Tibial artery (tissue), 4 donors: ENCODE results near the gene TMOD1.

ENCODE experiments used
- DNase-seq, 2 donors: peaks; one replicate each; pipeline ENCODE4 v3.0.0-alpha.2; 2019
- H3K27ac ChIP-seq, 2 donors: fragments of 200-600 bp; sonication (generic) in 1 of 2; 1 replicate in 1 of 2; 2 replicates in 1 of 2; pipeline ENCODE4 v1.5.1; 2018 to 2019; ENCODE audit warnings: mild to moderate bottlenecking in 1 of 2
- H3K27me3 ChIP-seq, 2 donors: fragments of 200-600 bp; sonication (generic) in 1 of 2; one replicate each; pipeline versions ENCODE4 v1.5.1 to v1.6.0; 2016 to 2019
- H3K36me3 ChIP-seq, 3 donors: fragments of 200-600 bp; sonication (generic) in 2 of 3; one replicate each; pipeline ENCODE4 v1.5.1; 2016 to 2019; ENCODE audit warnings: mild to moderate bottlenecking in 2 of 3
- H3K4me1 ChIP-seq, 4 donors: fragments of 200-600 bp; sonication (generic) in 2 of 4; 1 replicate in 3 of 4; 2 replicates in 1 of 4; pipeline ENCODE4 v1.5.1; 2016 to 2019
- H3K4me3 ChIP-seq, 2 donors: fragments of 200-600 bp; sonication (generic) in 1 of 2; 1 replicate in 1 of 2; 2 replicates in 1 of 2; pipeline ENCODE4 v1.5.1; 2018 to 2019; ENCODE audit warnings: mild to moderate bottlenecking in 2 of 2
- H3K9me3 ChIP-seq, 3 donors: fragments of 200-600 bp; sonication (generic) in 1 of 3; one replicate each; pipeline ENCODE4 v1.5.1; 2016 to 2019
- intact Hi-C: fragments of 100-400 bp; cut with DNase I; formaldehyde crosslinking; loops from one replicate; pipeline ENCODE4 v1.15.0; 2023; ENCODE audit warnings: low total_unique reads
- TF ChIP-seq, protein P1 (sequence below), 2 experiments: fragments of 200-600 bp in 1 of 2; fragments of 450-650 bp in 1 of 2; IDR thresholded peaks; one replicate each; pipeline ENCODE4 v1.5.1; 2017 to 2019; ENCODE audit warnings: antibody characterized with exemption in 2 of 2, mild to moderate bottlenecking in 1 of 2, moderate library complexity in 1 of 2

Gene TMOD1

DNA sequence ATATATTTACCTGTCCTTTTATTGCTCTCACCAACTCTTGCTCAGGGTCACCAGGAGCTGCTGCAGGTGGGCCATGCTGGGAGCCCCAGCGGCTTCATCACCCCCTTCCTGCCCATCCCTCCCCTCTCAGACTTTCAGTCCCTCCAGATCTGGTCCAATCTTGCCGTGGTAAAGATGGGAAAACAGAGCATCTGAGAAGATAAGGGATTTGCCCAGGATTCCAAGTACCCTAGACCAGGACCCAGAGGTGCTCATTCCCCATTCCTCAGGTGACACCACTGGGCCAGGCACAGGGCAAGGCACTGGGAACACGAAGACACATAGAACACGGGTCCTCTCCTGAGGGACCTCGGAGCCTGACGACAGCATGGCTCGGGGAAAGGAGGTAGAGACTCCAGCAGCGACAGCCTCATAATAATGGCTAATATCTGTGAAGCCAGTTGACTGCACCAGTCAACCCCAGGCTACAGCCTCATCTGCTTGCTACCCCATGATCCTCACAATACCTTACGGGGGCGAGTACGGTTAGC lies 18.0 kb downstream of the TMOD1 start:
- peak overlapping the region; percentile 71 to 82 for H3K27ac ChIP-seq
- DNase-seq: peak in 1 of 2 donors; percentile 59
- peak overlapping the region; percentile 0 to 5 for H3K4me3 ChIP-seq
- peaks cover 0 to 95% (median 50%) of the 10 kb centered on the region in 4 donors for H3K4me1 ChIP-seq
- intact Hi-C loops: no loop called here
- no peaks in the 10 kb centered on the region for H3K9me3 ChIP-seq
- TF ChIP-seq, protein P1, sequence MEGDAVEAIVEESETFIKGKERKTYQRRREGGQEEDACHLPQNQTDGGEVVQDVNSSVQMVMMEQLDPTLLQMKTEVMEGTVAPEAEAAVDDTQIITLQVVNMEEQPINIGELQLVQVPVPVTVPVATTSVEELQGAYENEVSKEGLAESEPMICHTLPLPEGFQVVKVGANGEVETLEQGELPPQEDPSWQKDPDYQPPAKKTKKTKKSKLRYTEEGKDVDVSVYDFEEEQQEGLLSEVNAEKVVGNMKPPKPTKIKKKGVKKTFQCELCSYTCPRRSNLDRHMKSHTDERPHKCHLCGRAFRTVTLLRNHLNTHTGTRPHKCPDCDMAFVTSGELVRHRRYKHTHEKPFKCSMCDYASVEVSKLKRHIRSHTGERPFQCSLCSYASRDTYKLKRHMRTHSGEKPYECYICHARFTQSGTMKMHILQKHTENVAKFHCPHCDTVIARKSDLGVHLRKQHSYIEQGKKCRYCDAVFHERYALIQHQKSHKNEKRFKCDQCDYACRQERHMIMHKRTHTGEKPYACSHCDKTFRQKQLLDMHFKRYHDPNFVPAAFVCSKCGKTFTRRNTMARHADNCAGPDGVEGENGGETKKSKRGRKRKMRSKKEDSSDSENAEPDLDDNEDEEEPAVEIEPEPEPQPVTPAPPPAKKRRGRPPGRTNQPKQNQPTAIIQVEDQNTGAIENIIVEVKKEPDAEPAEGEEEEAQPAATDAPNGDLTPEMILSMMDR (IDR thresholded peaks at IDR 0.05): no peak
- no peaks in the 10 kb centered on the region for H3K27me3 ChIP-seq
- H3K36me3 ChIP-seq: peaks cover 1 to 11% (median 5%) of the 10 kb centered on the region in 3 donors

- TF ChIP-seq, protein P1 (IDR thresholded peaks at IDR 0.05): no peak
- intact Hi-C loops: no loop called here
- Histone ChIP-seq H3K36me3 (peaks cover 23 to 31% (median 28%) of the 10 kb centered on the region in 3 donors), H3K9me3 (no peaks in the 10 kb centered on the region), H3K27ac (peak overlapping the region; percentile 71 to 82), H3K27me3 (no peaks in the 10 kb centered on the region), H3K4me3 (no peak overlapping the region), H3K4me1 (peaks cover 0 to 93% (median 46%) of the 10 kb centered on the region in 4 donors)
- peak in 1 of 2 donors; percentile 12 for DNase-seq
These were observed 20.3 kb downstream of the TMOD1 start for GRCh38 chr9:97521576-97522333.

DNA sequence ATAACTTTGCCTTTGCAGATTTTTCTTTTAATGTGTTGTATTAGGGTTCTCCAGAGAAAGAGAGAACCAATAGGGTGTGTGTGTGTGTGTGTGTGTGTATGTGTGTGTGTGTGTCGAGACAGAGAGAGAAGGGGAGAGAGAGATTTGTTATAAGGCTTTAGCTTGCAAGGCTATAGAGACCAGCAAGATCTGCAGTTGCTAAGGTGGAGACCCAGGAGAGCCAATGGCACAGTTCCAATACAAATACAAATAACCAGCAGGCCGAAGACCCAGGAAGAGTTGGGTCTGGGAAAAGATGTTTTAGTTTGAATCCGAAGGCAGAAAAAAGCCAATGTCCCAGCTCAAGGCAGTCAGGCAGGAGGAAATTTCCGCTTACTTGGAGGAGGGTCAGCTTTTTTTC lies 23.0 kb downstream of the TMOD1 start:
- intact Hi-C loops: no loop called here
- Histone ChIP-seq H3K4me3 (no peak overlapping the region), H3K4me1 (peaks cover 0 to 91% (median 35%) of the 10 kb centered on the region in 4 donors), H3K27ac (no peak overlapping the region), H3K36me3 (peaks cover 37 to 45% (median 42%) of the 10 kb centered on the region in 3 donors), H3K9me3 (no peaks in the 10 kb centered on the region), H3K27me3 (no peaks in the 10 kb centered on the region)
- TF ChIP-seq, protein P1 (IDR thresholded peaks at IDR 0.05): no peak
- peak in 1 of 2 donors; percentile 31 for DNase-seq

DNA sequence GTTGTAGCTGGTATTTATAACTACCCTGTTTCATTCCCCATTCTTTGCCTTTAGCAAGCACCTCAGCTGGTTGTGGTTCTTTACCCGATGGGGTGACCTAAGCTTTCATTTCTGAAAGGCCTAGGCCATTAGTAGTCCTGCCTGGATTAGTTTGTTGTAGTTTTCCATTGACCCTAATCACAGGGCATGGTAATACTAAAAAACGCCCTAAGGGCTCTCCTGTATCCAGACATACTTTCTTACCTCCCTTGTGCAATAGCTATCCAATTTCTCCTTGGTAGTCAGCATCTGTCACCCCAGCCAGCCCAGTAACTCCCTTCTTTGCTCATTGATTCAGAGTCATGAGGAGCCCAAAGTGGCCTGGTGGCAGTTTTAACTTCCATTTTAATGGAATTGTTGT lies 24.0 kb downstream of the TMOD1 start:
- H3K9me3 ChIP-seq: no peaks in the 10 kb centered on the region
- TF ChIP-seq, protein P1 (IDR thresholded peaks at IDR 0.05): no peak
- no peaks in the 10 kb centered on the region for H3K27me3 ChIP-seq
- intact Hi-C loops: no loop called here
- no peak overlapping the region for H3K4me3 ChIP-seq
- peaks cover 37 to 42% (median 39%) of the 10 kb centered on the region in 3 donors for H3K36me3 ChIP-seq
- H3K27ac ChIP-seq: no peak overlapping the region
- H3K4me1 ChIP-seq: peaks cover 0 to 91% (median 31%) of the 10 kb centered on the region in 4 donors
- peak in 1 of 2 donors; percentile 11 for DNase-seq

DNA sequence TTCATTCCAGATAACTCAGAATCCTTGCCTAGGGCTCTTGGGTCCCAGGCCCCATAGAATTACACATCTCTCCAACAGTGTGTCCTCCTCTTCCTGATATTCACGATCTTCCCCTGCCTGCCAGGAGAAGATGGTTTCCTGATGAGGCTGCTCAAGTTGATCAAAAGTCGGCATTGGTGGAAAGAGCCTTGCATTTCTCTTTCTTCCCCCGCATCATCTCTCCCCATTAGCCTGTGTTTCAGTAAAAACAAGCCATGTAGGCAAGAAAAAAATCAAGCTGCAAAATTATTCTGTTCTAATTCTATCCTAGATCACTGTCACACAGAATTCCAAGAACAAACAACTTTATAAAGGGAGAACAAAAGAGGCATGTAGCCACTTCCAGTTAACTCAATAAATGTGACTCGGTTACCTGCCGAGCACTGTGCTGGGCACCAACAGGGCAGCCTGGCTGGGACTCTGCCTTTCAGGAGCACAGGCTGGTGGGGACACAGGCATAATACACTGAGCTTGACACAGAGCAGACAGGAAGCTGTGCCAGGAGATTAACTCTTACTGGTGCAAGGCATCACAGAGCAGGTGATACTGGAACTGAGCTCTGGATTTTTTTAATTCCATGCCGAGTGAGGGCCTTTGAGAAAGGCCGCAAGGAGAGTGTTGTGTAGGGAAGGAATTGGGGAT lies 25.6 kb downstream of the TMOD1 start:
- no peak overlapping the region for H3K4me3 ChIP-seq
- H3K27me3 ChIP-seq: no peaks in the 10 kb centered on the region
- no peaks in the 10 kb centered on the region for H3K9me3 ChIP-seq
- peak overlapping the region; percentile 85 to 91 for H3K27ac ChIP-seq
- H3K36me3 ChIP-seq: peaks cover 37 to 42% (median 39%) of the 10 kb centered on the region in 3 donors
- H3K4me1 ChIP-seq: peaks cover 0 to 88% (median 28%) of the 10 kb centered on the region in 4 donors
- intact Hi-C loops: no loop called here
- DNase-seq: peak in 1 of 2 donors; percentile 60
- TF ChIP-seq, protein P1 (IDR thresholded peaks at IDR 0.05): no peak
